NCI-H82 treated with DMSO at 0.1 percent for 48 hours (cell line): ENCODE results near the gene ACSL6.
"Not testable (repeated sequence)": the region's sequence is repeated elsewhere in the genome, so short reads cannot be mapped to it uniquely, and the experiment has no call there.

Source experiments
- DNase-seq: peaks from one replicate; lab custom pipeline; 2025; ENCODE audit not compliant: unreplicated experiment; lab: John Stamatoyannopoulos, UW

Gene ACSL6

GRCh38 chr5:131944702-131945550 lies 66.5 kb downstream of the ACSL6 start:
- DNase-seq: no peak

GRCh38 chr5:131943916-131944315 lies 67.5 kb downstream of the ACSL6 start:
- DNase-seq: no peak

- no peak for DNase-seq
Observed at GRCh38 chr5:131942016-131942415, 69.4 kb downstream of the ACSL6 start.

GRCh38 chr5:131939690-131940345 lies 71.6 kb downstream of the ACSL6 start:
- no peak for DNase-seq

- no peak for DNase-seq
Observed at GRCh38 chr5:131932235-131932634, 79.2 kb downstream of the ACSL6 start.

- no peak for DNase-seq
Observed at GRCh38 chr5:131928957-131929356, 82.5 kb downstream of the ACSL6 start.

- no peak for DNase-seq
Observed at GRCh38 chr5:131926168-131926567, 85.3 kb downstream of the ACSL6 start.

- no peak for DNase-seq
Observed at GRCh38 chr5:131916481-131916880, 95.0 kb downstream of the ACSL6 start.

GRCh38 chr5:131914472-131914871 lies 97.0 kb downstream of the ACSL6 start:
- DNase-seq: no peak

GRCh38 chr5:131913603-131914002 lies 97.9 kb downstream of the ACSL6 start:
- no peak for DNase-seq

- no peak for DNase-seq
Observed at GRCh38 chr5:131906668-131907067, 104.8 kb downstream of the ACSL6 start.

- not testable (repeated sequence) for DNase-seq
Observed at GRCh38 chr5:131902266-131902665, 109.2 kb downstream of the ACSL6 start.
